Fibroblast of the conjunctiva (primary cell): ENCODE data around the gene CDCP1.

Source experiments
- DNase-seq: peaks from one replicate; pipeline ENCODE4 v3.0.0-alpha.2; 2010; ENCODE audit warnings: low read depth

CDCP1 gene

GRCh38 chr3:45106874-45107273 is 39.3 kb downstream of the CDCP1 start:
- no peak for DNase-seq

GRCh38 chr3:45105855-45106671 is 40.1 kb downstream of the CDCP1 start:
- no peak for DNase-seq

- no peak for DNase-seq
Observed at GRCh38 chr3:45104715-45105711, 41.2 kb downstream of the CDCP1 start.

GRCh38 chr3:45103753-45104714 is 42.1 kb downstream of the CDCP1 start:
- DNase-seq = no peak

- no peak for DNase-seq
Observed at GRCh38 chr3:45103334-45103733, 42.8 kb downstream of the CDCP1 start.

GRCh38 chr3:45100981-45101407 is 45.2 kb downstream of the CDCP1 start:
- DNase-seq = peak; percentile 20

- no peak for DNase-seq
Observed at GRCh38 chr3:45098310-45098709, 47.9 kb downstream of the CDCP1 start.

- no peak for DNase-seq
Observed at GRCh38 chr3:45097296-45097883, 48.8 kb downstream of the CDCP1 start.

- no peak for DNase-seq
Observed at GRCh38 chr3:45095916-45096526, 50.2 kb downstream of the CDCP1 start.

- DNase-seq = no peak
Observed at GRCh38 chr3:45093176-45093575, 53.0 kb downstream of the CDCP1 start.

GRCh38 chr3:45092132-45093031 is 53.8 kb downstream of the CDCP1 start:
- DNase-seq = no peak

- no peak for DNase-seq
Observed at GRCh38 chr3:45090855-45091254, 55.3 kb downstream of the CDCP1 start.

- DNase-seq = no peak
Observed at GRCh38 chr3:45088543-45089358, 57.4 kb downstream of the CDCP1 start.

GRCh38 chr3:45087155-45087554 is 59.0 kb downstream of the CDCP1 start:
- no peak for DNase-seq

- peak; percentile 55 for DNase-seq
Observed at GRCh38 chr3:45084820-45085816, 61.1 kb downstream of the CDCP1 start.

GRCh38 chr3:45084361-45084760 is 61.8 kb downstream of the CDCP1 start:
- DNase-seq = no peak

- DNase-seq = no peak
Observed at GRCh38 chr3:45083023-45083422, 63.2 kb downstream of the CDCP1 start.

GRCh38 chr3:45082142-45082538 is 64.0 kb downstream of the CDCP1 start:
- DNase-seq = peak; percentile 28
